K562 (cell line): Measurements from ENCODE around the gene RUVBL1. TPM values are rescaled to one million over a fixed set of nuclear protein-coding genes. Genes with fewer than 3 reads are reported as not detected.
A peak's percentile ranks its signal among the peaks of the same experiment; 100 is the strongest.

ENCODE experiments used
- ATAC-seq: fragments of 200-7000 bp; cut with Tn5 transposase; 3 replicates; pipeline ENCODE4 v1.9.1; 2020; ENCODE audit warnings: moderate library complexity
- BruUV-seq: library from RNA; stranded (reverse); fragments of 400-500 nt; replicated peaks from 2 replicates; lab custom pipeline; 2021; lab: Mats Ljungman, UMichigan
- CTCF ChIA-PET: fragments of 300-600 bp; formaldehyde crosslinking; extraction: SDS; loops from one replicate; lab custom pipeline; 2021; ENCODE audit warnings: low intra/inter-chr PET ratio; lab: Yijun Ruan, JAX
- POLR2A ChIA-PET: fragments of 300-600, 350-650 bp; sonication (Branson Sonifier 250); formaldehyde crosslinking; extraction: SDS; loops from one replicate; lab custom pipeline; 2021; ENCODE audit warnings: antibody characterized with exemption, inconsistent platforms; lab: Yijun Ruan, JAX
- DNase-seq, 4 experiments: peaks; one replicate each; pipeline versions ENCODE4 v3.0.0 to v3.0.0-alpha.2; 2011 to 2018; ENCODE audit warnings: low spot score in 3 of 4, mixed read lengths in 3 of 4; ENCODE audit errors: extremely low read depth in 1 of 4
- FAIRE-seq: peaks from 2 replicates; lab custom pipeline; 2011; peaks lifted over from hg19 to GRCh38; lab: Jason Lieb, UNC
- H2AFZ ChIP-seq: 2 replicates; pipeline ENCODE4 v1.6.0; 2011; ENCODE audit warnings: low read depth, low read length, control low read depth, inconsistent platforms
- H3K27ac ChIP-seq: fragments of 200-600 bp; 3 replicates; pipeline ENCODE4 v1.8.0; 2011; ENCODE audit warnings: low read depth, mild to moderate bottlenecking, control low read depth, inconsistent platforms, low read length, moderate library complexity, mixed read lengths; ENCODE audit errors: extremely low read depth
- H3K27me3 ChIP-seq, 2 experiments: fragments of 300-600 bp in 1 of 2; 2 replicates in 1 of 2; 3 replicates in 1 of 2; pipeline versions ENCODE4 v1.6.0 to v1.8.0; 2011; ENCODE audit warnings: inconsistent platforms in 2 of 2, low read length in 2 of 2, mild to moderate bottlenecking in 1 of 2, mixed read lengths in 1 of 2, moderate library complexity in 1 of 2; ENCODE audit not compliant: control insufficient read depth in 2 of 2, insufficient read depth in 2 of 2
- H3K36me3 ChIP-seq: fragments of 300-600 bp; 3 replicates; pipeline ENCODE4 v1.8.0; 2011; ENCODE audit warnings: mild to moderate bottlenecking, low read length, inconsistent platforms; ENCODE audit not compliant: control insufficient read depth, insufficient read depth
- H3K4me1 ChIP-seq, 2 experiments: fragments of 200-600 bp in 1 of 2; replicated peaks in 1 of 2; 2 replicates in 1 of 2; 3 replicates in 1 of 2; pipeline versions ENCODE4 v1.5.1 to v1.8.0; 2011; ENCODE audit warnings: inconsistent platforms in 2 of 2, low read length in 2 of 2, mild to moderate bottlenecking in 1 of 2, mixed read lengths in 1 of 2, moderate library complexity in 1 of 2; ENCODE audit not compliant: control insufficient read depth in 2 of 2, insufficient read depth in 2 of 2
- H3K4me2 ChIP-seq: 2 replicates; pipeline ENCODE4 v1.6.1; 2011; ENCODE audit warnings: low read length, control low read depth, inconsistent platforms, mixed read lengths; ENCODE audit not compliant: insufficient read depth
- H3K4me3 ChIP-seq: fragments of 200-600 bp; sonication (generic), shearing (Covaris generic); 2 replicates; pipeline ENCODE4 v1.5.1; 2016; ENCODE audit warnings: control low read depth, inconsistent platforms
- H3K79me2 ChIP-seq: fragments of 200-600 bp; 3 replicates; pipeline ENCODE4 v1.8.0; 2011; ENCODE audit warnings: low read length, inconsistent platforms; ENCODE audit not compliant: control insufficient read depth, insufficient read depth
- H3K9ac ChIP-seq, 2 experiments: 2 replicates each; pipeline versions ENCODE4 v1.6.0 to v1.6.1; 2011; ENCODE audit warnings: low read depth in 2 of 2, low read length in 2 of 2, control low read depth in 1 of 2, inconsistent platforms in 1 of 2, mild to moderate bottlenecking in 1 of 2, mixed read lengths in 1 of 2; ENCODE audit not compliant: insufficient read depth in 1 of 2
- H3K9me1 ChIP-seq: one replicate; pipeline ENCODE4 v1.6.0; 2011; ENCODE audit warnings: inconsistent platforms, mild to moderate bottlenecking, low read length, moderate library complexity; ENCODE audit not compliant: control insufficient read depth, insufficient read depth
- H3K9me3 ChIP-seq: replicated peaks from 2 replicates; pipeline ENCODE4 v1.5.1; 2011; ENCODE audit warnings: low read depth, low read length, inconsistent platforms; ENCODE audit not compliant: control insufficient read depth, insufficient read depth
- H4K20me1 ChIP-seq: replicated peaks from 2 replicates; pipeline ENCODE4 v1.6.1; 2011; ENCODE audit warnings: low read length, inconsistent platforms, mixed read lengths; ENCODE audit not compliant: control insufficient read depth, insufficient read depth
- ASH1L ChIP-seq: fragments of 450-650 bp; IDR thresholded peaks from 2 replicates; pipeline ENCODE4 v1.6.1; 2018; ENCODE audit warnings: borderline replicate concordance, mild to moderate bottlenecking, low read depth; ENCODE audit not compliant: partially characterized antibody
- FOS ChIP-seq: IDR thresholded peaks from 3 replicates; pipeline ENCODE4 v1.6.1; 2011; ENCODE audit not compliant: insufficient read length; ENCODE audit errors: extremely low read depth
- FOXM1 ChIP-seq, 2 experiments: fragments of 450-650 bp in 1 of 2; sonication (generic) in 1 of 2; formaldehyde crosslinking in 1 of 2; IDR thresholded peaks; 2 replicates each; pipeline versions ENCODE4 v1.6.1 to v1.9.0; 2017 to 2022; ENCODE audit warnings: low read depth in 2 of 2, mild to moderate bottlenecking in 2 of 2, missing genetic modification reagents in 1 of 2, moderate library complexity in 1 of 2
- KDM4B ChIP-seq, 2 experiments: fragments of 450-650 bp in 1 of 2; sonication (generic) in 1 of 2; IDR thresholded peaks; 2 replicates each; pipeline ENCODE4 v1.6.1; 2016 to 2017; ENCODE audit warnings: borderline replicate concordance in 2 of 2, antibody characterized with exemption in 1 of 2, low read depth in 1 of 2, mild to moderate bottlenecking in 1 of 2
- NFYB ChIP-seq: IDR thresholded peaks from 2 replicates; pipeline ENCODE4 v1.6.1; 2011; ENCODE audit warnings: mild to moderate bottlenecking, moderate library complexity; ENCODE audit not compliant: insufficient read length; ENCODE audit errors: extremely low read depth
- NRF1 ChIP-seq, 2 experiments: fragments of 450-650 bp; IDR thresholded peaks in 1 of 2; conservative IDR thresholded peaks in 1 of 2; 2 replicates each; pipeline ENCODE4 v1.6.1; 2014; ENCODE audit warnings: mild to moderate bottlenecking in 2 of 2
- PCBP1 ChIP-seq: fragments of 200-400 bp; formaldehyde crosslinking; IDR thresholded peaks from 2 replicates; pipeline ENCODE4 v1.6.1; 2018; ENCODE audit warnings: mild to moderate bottlenecking, low read depth, low read length; ENCODE audit not compliant: poor library complexity, severe bottlenecking
- PPARD ChIP-seq: fragments of 250-450 bp; sonication (Bioruptor Pico); IDR thresholded peaks from 2 replicates; pipeline ENCODE4 v1.8.0; 2022; ENCODE audit warnings: inconsistent platforms, mild to moderate bottlenecking, moderate library complexity
- RBM25 ChIP-seq: fragments of 200-400 bp; formaldehyde crosslinking; IDR thresholded peaks from 2 replicates; pipeline ENCODE4 v1.6.1; 2018; ENCODE audit warnings: low read length, low read depth, moderate library complexity; ENCODE audit not compliant: severe bottlenecking
- SMARCE1 ChIP-seq: fragments of 450-650 bp; IDR thresholded peaks from 2 replicates; pipeline ENCODE4 v1.7.1; 2016; ENCODE audit warnings: mild to moderate bottlenecking
- ZNF764 ChIP-seq: fragments of 250-450 bp; sonication (Bioruptor Pico); IDR thresholded peaks from 2 replicates; pipeline ENCODE4 v1.4.0; 2020; ENCODE audit warnings: low read depth, mild to moderate bottlenecking, moderate library complexity
- WGBS: fragments of 100-300 bp; shearing (Covaris generic); methylation state at CpG from one replicate; pipeline ENCODE4 v1.1.6; 2016; ENCODE audit warnings: low coverage, mixed read lengths; ENCODE audit not compliant: insufficient coverage; ENCODE audit errors: missing lambda C conversion rate; 5-methylcytosine and 5-hydroxymethylcytosine counted together
- in situ Hi-C: fragments of 300-500 bp; cut with MboI; formaldehyde crosslinking; loops from 4 replicates; pipeline ENCODE4 v1.15.0; 2018; ENCODE audit warnings: inconsistent platforms, mixed read lengths
- intact Hi-C: fragments of 100-400 bp; cut with micrococcal nuclease; formaldehyde crosslinking; loops from 2 replicates; pipeline ENCODE4 v1.14.2; 2022
- polyA plus RNA-seq, 8 experiments: library from polyadenylated mRNA; depleted of rRNA in 4 of 8; stranded (reverse) in 5 of 8; unstranded in 3 of 8; fragments of >200 nt; fragmentation: Nextera tagmentation in 2 of 8; fragmentation: Illumina TruSeq in 1 of 8; extraction: Ambion mirVana in 2 of 8; extraction: Trizol in 1 of 8; gene quantifications; 2 replicates each; pipeline versions ENCODE4 v1.2.1 to v1.2.3, GENCODE V29; 2011 to 2014; ENCODE audit warnings: inconsistent platforms in 1 of 8, missing spikeins in 1 of 8
- total RNA-seq, 7 experiments: library from RNA; depleted of rRNA in 6 of 7; stranded (reverse); fragments of >200 nt in 6 of 7; fragmentation: Illumina TruSeq in 2 of 7; extraction: Trizol in 2 of 7; gene quantifications; 2 replicates each; pipeline versions ENCODE4 v1.2.1 to v1.2.3, GENCODE V29; 2011 to 2021; ENCODE audit warnings: low replicate concordance in 1 of 7
- TF ChIP-seq, protein P1 (sequence below), 2 experiments: fragments of 450-650 bp in 1 of 2; sonication (generic) in 1 of 2; formaldehyde crosslinking; conservative IDR thresholded peaks; 2 replicates each; pipeline versions ENCODE4 v1.4.0 to v1.8.1; 2020 to 2022; ENCODE audit warnings: mild to moderate bottlenecking in 1 of 2, missing genetic modification reagents in 1 of 2
- TF ChIP-seq, protein P2 (sequence below): fragments of 200-800 bp; sonication (Bioruptor generic); IDR thresholded peaks from 2 replicates; pipeline ENCODE4 v1.6.1; 2017; ENCODE audit warnings: missing genetic modification characterization, missing compliant biosample characterization
- TF ChIP-seq, protein P3 (sequence below), 3 experiments: fragments of 200-800 bp in 1 of 3; sonication (Bioruptor generic) in 1 of 3; sonication (generic) in 1 of 3; formaldehyde crosslinking in 1 of 3; IDR thresholded peaks; 2 replicates each; pipeline versions ENCODE4 v1.6.1 to v1.8.0; 2016 to 2022; ENCODE audit warnings: mild to moderate bottlenecking in 2 of 3, missing compliant biosample characterization in 2 of 3, missing genetic modification characterization in 2 of 3, missing genetic modification reagents in 1 of 3

Gene RUVBL1
- total and polyA plus RNA-seq, 9 of the 15 experiments (the other 6 are each of a cell fraction or from before 2014, with no cell fraction given) = 20.7 to 147 (median 113) TPM

DNA sequence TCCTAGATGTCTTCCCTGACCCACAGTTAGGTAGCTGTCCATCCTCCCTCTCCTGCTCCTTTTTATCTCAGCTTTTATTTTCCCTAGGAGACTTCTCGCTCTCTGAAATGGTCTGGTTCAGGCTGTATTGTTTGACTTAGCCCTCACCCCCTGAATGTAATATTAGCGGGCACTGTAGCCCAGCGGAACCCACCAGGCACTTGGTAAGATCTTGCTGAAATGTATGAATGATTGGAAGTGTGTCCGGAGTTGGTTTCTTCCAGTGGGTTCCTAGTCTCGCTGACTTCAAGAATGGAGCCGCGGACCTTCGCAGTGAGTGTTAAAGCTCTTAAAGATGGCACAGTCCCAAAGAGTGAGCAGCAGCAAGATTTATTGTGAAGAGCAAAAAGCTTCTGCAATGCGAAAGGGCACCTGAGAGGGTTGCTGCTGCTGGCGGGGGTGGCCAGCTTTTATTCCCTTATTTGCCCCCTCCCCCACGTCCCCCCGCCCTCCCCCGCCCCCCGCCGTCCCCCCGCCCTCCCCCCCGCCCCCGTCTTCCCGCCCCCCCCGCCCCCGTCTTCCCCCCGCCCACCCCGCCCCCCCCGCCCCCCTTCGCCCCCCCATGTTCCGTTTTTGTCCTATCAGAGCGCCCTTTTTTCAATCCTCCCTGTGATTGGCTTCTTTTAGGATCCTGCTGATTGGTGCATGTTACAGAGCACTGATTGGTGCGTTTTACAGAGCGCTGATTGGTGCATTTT lies 29.0 kb upstream of the RUVBL1 start:
- ATAC-seq (peak; percentile 88), DNase-seq (peak; percentile 21 to 73 (median 40)), FAIRE-seq (peak; percentile 93)
- BruUV-seq = TSS peak; percentile 43
- H4K20me1 ChIP-seq = no peaks in the 10 kb centered on the region
- peak overlapping the region; percentile 87 for H3K27ac ChIP-seq
- peaks cover 22% of the 10 kb centered on the region; the same call in 2 of the 3 replicates for H3K36me3 ChIP-seq
- intact Hi-C loops (no loop called here), in situ Hi-C loops (no loop called here)
- H3K4me1 ChIP-seq = peaks cover 2 to 6% of the 10 kb centered on the region in 2 experiments; a peak in 3 of 5 replicates
- ChIA-PET CTCF (no interaction called here), POLR2A (interaction anchor here (0.5 to 1.2 kb wide), 4 partner anchors 8 to 751 kb away, joined by 3 to 5 read pairs (median 4); partner anchors contain the start of gene RUVBL1)
- H3K9me3 ChIP-seq = no peaks in the 10 kb centered on the region
- H2AFZ ChIP-seq = peak overlapping the region; percentile 97
- H3K9me1 ChIP-seq = no peaks in the 10 kb centered on the region
- peaks cover 21% of the 10 kb centered on the region for H3K79me2 ChIP-seq
- no peaks in the 10 kb centered on the region for H3K27me3 ChIP-seq
- WGBS = 67% methylated on average over 6 of the region's 29 CpGs
- H3K4me2 ChIP-seq = peak overlapping the region; percentile 82
- peak overlapping the region; percentile 82 for H3K4me3 ChIP-seq
- peak overlapping the region; percentile 83 to 98 for H3K9ac ChIP-seq
- TF ChIP-seq, protein P1, sequence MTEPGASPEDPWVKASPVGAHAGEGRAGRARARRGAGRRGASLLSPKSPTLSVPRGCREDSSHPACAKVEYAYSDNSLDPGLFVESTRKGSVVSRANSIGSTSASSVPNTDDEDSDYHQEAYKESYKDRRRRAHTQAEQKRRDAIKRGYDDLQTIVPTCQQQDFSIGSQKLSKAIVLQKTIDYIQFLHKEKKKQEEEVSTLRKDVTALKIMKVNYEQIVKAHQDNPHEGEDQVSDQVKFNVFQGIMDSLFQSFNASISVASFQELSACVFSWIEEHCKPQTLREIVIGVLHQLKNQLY (CRISPR knock-in tag; conservative IDR thresholded peaks at IDR 0.05) = no peak
- TF ChIP-seq PCBP1 (peak; percentile 11), SMARCE1 (no peak), FOS (peak; percentile 49), RBM25 (peak; percentile 57), NRF1 (conservative IDR thresholded peaks at IDR 0.05 in 1 of 2, IDR thresholded peaks at IDR 0.05 in 1 of 2) (no peak), ASH1L (peak; percentile 59), KDM4B (IDR thresholded peaks at IDR 0.05; ENCODE audit: borderline replicate concordance in 2 of 2, low read depth in 1 of 2) (no peak), ZNF764 (CRISPR knock-in tag) (no peak), FOXM1 (IDR thresholded peaks at IDR 0.05; ENCODE audit: low read depth) (0 out of 2 replicates have a peak, but pooled peaks have one; percentile 25), FOXM1 (CRISPR knock-in tag; IDR thresholded peaks at IDR 0.05; ENCODE audit: low read depth) (no peak), PPARD (CRISPR knock-in tag) (no peak), NFYB (peak; percentile 54)
- TF ChIP-seq, protein P2, sequence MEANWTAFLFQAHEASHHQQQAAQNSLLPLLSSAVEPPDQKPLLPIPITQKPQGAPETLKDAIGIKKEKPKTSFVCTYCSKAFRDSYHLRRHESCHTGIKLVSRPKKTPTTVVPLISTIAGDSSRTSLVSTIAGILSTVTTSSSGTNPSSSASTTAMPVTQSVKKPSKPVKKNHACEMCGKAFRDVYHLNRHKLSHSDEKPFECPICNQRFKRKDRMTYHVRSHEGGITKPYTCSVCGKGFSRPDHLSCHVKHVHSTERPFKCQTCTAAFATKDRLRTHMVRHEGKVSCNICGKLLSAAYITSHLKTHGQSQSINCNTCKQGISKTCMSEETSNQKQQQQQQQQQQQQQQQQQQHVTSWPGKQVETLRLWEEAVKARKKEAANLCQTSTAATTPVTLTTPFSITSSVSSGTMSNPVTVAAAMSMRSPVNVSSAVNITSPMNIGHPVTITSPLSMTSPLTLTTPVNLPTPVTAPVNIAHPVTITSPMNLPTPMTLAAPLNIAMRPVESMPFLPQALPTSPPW = peak; percentile 76
- TF ChIP-seq, protein P3, sequence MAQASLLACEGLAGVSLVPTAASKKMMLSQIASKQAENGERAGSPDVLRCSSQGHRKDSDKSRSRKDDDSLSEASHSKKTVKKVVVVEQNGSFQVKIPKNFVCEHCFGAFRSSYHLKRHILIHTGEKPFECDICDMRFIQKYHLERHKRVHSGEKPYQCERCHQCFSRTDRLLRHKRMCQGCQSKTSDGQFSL (CRISPR knock-in tag; IDR thresholded peaks at IDR 0.05) = no peak; the same call in 1 of the 2 replicates
- TF ChIP-seq, protein P3 (tag; IDR thresholded peaks at IDR 0.05) = peak in 1 of 2 experiments; percentile 70; a peak in 2 of 4 replicates
